ENCODE data around the gene TRPM4.
"Not testable (repeated sequence)": the region's sequence is repeated elsewhere in the genome, so short reads cannot be mapped to it uniquely, and the experiment has no call there.

Gene TRPM4

GRCh38 chr19:49150106-49150943 is 7.3 kb upstream of the TRPM4 start:
- in situ Hi-C loops (cut with MboI; ENCODE audit: low sequenced_read_pairs): no loop called here

DNA sequence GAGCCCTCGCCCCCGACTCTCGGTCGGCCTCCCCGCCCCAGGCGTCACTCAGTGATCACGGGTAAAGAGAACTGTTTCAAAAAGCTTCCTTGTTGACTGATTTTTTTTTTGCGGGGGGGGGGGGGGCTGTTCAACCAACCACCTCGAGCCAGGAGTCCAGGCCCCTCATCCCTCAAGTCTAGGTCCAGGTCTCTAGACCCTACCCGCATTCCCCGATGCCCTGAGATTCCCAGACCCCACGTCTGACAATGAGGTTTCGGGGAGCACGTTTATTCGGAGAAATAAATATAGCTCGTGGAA is 6.7 kb upstream of the TRPM4 start:
- in situ Hi-C loops (cut with MboI; ENCODE audit: low sequenced_read_pairs): no loop called here

- in situ Hi-C loops (cut with MboI; ENCODE audit: low sequenced_read_pairs): no loop called here
These were observed 6.1 kb upstream of the TRPM4 start for GRCh38 chr19:49151267-49152118.

DNA sequence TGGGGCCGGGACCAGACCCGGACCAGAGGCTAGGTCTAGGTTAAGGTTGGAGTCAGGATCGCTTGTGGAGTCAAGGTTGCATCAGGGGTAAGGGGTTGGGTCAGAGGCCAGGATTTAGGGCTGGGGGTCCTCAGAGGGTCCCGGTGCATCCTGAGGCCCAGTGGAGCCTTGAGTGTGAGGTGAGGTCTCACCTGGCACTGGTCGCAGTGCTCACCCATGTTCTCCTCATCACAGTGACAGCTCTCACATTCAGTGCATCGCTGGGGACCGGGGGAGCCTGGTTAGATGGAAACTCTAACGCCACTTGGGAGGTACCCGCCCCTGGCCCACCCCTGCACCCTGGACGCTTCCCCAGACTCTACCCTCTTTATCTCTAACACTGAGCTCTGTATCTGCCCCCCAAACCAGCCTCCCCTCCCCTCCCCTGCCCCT is 5.5 kb upstream of the TRPM4 start:
- in situ Hi-C loops (cut with MboI; ENCODE audit: low sequenced_read_pairs): no loop called here

- in situ Hi-C loops (cut with MboI; ENCODE audit: low sequenced_read_pairs): no loop called here
These were observed 4.3 kb upstream of the TRPM4 start for GRCh38 chr19:49153167-49153809.

GRCh38 chr19:49154279-49154678 is 3.3 kb upstream of the TRPM4 start:
- in situ Hi-C loops (cut with MboI; ENCODE audit: low sequenced_read_pairs): no loop called here

DNA sequence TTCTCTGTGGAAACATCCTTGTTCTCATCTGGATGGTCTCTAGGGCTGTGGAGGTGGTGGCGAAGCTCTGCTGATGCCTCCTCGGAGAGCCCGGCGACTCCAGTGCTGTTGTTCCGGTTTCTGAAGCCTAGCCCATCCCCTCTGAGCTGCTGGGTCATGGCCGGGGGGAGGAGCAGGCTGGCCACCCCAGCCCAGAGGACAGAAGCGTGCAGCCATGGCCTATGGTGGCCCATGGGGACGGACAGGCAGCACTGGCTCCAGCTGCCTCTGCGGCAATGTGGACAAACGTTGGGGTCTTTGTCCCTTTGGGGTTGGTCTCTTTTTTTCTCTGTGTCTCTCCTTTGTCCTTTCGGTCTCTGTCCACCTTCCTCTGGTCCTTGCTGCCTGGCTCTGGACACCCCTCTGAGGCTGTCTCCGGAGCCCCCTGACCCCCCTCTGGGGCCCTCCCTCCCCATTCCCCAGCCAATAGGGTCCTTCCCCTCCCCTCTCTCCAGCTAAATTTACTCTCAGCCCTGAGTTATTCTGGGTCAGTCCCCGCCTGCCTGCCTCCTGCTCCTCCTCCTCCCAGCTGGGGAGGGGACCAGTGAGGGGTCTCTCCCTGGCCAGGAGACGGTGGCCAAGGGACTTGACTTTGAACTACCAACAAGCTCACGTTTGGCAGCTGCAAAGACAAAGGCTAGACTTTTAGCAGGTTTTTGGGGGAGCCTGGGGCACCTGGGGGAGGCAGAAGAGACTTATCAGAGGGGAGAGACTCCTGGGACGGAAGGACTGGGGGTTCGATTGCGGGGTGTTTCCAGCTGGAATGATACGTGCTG is 2.4 kb upstream of the TRPM4 start, which contains the start of gene HRC:
Gene HRC, minus strand, starts transcription at position 392 of the 815 bp plus-strand sequence. Its CDS starts 159 bp downstream, at position 233.
- in situ Hi-C loops (cut with MboI; ENCODE audit: low sequenced_read_pairs): no loop called here

DNA sequence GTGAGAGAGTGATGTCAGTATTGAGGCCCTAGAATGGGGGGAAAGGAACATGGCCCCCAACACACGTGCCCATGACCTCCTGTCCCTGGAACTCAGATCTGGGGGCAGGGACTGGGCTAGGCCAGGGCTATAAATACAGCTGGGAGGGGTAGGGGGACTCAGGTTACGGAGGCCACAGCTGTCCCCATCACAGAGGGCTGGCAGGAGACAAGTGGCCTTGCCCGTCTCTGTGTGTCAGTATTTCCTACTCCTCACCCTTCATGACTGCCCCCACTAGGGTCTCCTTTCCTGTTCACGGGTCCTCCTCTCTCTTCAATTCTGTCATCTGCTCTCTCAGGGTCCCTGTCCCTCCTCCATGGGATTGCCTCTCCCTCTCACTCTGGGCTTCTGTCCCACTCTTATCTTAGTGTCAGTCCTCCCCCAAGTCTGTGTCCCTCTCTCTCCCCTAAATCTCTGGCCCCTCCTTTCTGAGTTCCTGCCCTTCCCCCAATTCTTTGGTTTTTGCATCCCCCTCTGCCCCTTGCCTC is 1.7 kb upstream of the TRPM4 start:
- in situ Hi-C loops (cut with MboI; ENCODE audit: low sequenced_read_pairs): no loop called here

DNA sequence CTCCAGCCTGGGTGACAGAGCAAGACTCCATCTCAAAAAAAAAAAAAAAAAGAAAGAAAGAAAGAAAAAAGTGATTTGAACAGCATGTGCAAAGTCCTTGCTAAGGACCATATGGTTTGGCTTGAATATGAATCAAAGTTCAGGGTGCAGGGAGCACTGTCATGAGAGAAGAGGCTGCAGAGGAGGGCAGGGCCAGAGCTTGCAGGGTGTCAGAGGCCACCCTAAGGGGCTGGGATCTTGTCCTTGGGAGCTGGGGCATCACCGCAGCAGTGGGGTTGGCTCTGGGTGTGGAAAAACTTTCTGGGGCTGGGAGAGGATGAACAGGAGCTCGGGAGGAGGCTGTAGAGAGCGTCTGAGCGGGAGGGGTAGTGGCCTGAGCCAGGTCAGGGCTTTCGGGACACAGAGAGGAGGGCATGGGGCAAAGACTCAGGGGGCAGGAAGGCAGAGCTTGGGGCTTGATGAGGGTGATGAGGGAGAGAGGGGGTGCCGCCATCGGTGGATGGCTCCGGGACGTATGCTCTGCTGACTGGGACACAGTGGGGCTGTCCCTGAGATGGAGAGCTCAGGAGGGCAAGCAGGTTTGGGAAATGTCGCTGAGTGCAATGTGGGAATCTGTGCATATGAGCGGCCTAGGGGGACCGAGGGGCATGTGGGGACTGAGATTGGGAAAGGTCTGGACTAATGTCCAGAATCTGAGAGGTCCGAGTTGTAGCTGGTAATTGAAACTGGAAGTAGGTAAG is 3.0 kb downstream of the TRPM4 start:
- in situ Hi-C loops (cut with MboI; ENCODE audit: low sequenced_read_pairs): no loop called here

DNA sequence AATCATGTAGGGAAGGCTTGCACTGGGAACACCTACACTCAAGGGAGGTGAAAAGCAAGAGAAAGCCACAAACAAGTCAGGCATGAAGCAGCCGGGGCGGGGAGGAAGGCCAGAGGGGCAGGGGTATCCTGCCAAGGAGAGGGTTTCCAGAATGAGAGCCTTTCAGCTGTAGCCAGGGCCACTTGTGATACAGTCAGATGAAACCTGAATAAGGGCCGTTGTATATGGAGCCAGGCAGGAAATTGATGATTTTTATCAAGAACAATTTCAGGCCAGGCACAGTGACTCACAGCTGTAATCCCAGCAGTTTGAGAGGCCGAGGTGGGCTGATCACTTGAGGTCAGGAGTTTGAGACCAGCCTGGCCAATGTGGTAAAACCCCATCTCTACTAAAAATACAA is 4.4 kb downstream of the TRPM4 start:
- in situ Hi-C loops (cut with MboI; ENCODE audit: low sequenced_read_pairs): no loop called here

- in situ Hi-C loops (cut with MboI; ENCODE audit: low sequenced_read_pairs): no loop called here
These were observed 7.6 kb downstream of the TRPM4 start for GRCh38 chr19:49165111-49165750.

DNA sequence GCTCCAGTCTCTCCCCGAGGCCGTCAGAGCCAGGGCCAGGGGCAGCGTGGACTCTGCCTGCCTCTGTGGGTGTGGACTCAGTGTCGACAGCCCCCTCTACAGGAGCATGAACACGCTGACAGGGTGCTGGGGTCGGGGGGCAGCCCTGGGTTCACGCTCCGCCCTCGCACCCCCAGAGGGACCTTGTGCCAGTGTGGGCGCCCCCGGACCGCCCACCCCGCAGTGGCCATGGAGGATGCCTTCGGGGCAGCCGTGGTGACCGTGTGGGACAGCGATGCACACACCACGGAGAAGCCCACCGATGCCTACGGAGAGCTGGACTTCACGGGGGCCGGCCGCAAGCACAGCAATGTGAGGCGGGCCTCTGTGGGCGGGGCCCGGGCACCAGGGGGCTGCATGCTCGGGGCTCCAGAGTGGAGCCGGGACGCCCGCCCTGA is 8.3 kb downstream of the TRPM4 start:
- in situ Hi-C loops (cut with MboI; ENCODE audit: low sequenced_read_pairs): no loop called here

DNA sequence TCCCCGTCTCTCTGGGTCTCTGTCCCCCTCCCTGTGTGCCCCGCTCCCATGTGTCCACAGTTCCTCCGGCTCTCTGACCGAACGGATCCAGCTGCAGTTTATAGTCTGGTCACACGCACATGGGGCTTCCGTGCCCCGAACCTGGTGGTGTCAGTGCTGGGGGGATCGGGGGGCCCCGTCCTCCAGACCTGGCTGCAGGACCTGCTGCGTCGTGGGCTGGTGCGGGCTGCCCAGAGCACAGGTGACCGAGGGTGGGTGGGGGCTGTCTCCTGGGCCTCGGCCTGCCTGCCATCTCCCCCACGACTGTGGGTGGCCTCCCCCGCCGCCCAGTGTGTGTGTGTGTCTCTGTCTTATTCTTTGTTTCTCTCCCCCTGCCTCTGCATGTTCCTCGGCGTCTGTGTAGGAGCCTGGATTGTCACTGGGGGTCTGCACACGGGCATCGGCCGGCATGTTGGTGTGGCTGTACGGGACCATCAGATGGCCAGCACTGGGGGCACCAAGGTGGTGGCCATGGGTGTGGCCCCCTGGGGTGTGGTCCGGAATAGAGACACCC is 10.3 kb downstream of the TRPM4 start:
- in situ Hi-C loops (cut with MboI; ENCODE audit: low sequenced_read_pairs): no loop called here

- in situ Hi-C loops (cut with MboI; ENCODE audit: low sequenced_read_pairs): no loop called here
These were observed 10.8 kb downstream of the TRPM4 start for GRCh38 chr19:49168421-49168820.

DNA sequence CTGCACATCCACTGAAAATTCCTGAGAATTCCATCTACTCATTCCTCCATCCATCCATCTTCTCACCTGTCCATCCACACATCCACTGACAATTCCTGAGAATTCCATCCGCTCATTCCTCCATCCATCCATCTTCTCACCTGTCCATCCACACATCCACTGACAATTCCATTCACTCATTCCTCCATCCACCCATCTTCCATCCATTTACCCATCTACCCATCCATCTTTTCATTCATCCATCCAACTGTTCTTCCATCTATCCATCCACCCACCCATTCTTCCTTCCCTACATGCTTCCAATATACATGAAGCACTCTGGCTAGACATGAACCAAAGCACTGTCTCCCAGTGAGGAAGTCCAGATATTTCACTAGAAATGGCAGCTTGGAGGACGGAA is 15.6 kb downstream of the TRPM4 start:
- in situ Hi-C loops (cut with MboI; ENCODE audit: low sequenced_read_pairs): no loop called here

DNA sequence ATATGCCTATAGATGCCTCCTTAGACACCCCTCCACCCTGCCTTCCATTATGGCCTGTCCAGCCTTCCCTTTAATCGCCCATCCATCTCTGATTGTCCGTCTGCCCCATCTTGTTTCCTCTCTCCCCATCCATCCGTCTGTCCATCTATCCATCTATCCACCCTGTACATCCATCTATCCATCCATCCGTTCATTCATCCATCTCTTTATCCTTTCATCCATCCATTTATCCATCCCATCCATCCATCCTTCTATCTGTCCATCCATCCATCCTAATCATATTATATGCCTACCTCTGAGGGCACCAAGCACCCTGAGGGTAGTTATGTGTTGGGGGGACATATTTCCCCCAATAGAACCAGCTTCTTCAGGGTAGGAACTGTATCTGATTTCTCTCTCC is 23.1 kb downstream of the TRPM4 start:
- in situ Hi-C loops (cut with MboI; ENCODE audit: low sequenced_read_pairs): no loop called here

- in situ Hi-C loops (cut with MboI; ENCODE audit: low sequenced_read_pairs): not testable (repeated sequence)
These were observed 24.6 kb downstream of the TRPM4 start for GRCh38 chr19:49182010-49182847.

DNA sequence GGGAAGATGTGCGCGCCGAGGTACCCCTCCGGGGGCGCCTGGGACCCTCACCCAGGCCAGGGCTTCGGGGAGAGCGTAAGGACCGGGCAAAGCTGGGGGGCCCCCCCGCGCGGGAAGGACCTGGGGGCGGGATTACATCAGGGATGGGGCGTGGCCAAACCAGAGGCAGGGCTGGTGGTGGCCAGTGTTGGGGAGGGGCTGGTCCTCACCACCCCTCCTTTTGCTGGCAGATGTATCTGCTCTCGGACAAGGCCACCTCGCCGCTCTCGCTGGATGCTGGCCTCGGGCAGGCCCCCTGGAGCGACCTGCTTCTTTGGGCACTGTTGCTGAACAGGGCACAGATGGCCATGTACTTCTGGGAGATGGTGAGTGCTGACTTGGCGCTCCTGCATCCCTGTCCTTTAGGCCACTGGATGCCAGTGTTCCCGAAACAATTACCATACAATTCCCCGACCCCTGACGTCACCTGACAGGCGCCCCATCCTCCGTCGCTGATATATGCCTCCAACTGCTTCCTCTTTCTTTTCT is 25.3 kb downstream of the TRPM4 start:
- in situ Hi-C loops (cut with MboI; ENCODE audit: low sequenced_read_pairs): no loop called here
